H9 (cell line): ENCODE measurements around the gene MRC2. TPM values are rescaled to one million over a fixed set of nuclear protein-coding genes. Genes with fewer than 3 reads are reported as not detected.
"Not testable (repeated sequence)": the region's sequence is repeated elsewhere in the genome, so short reads cannot be mapped to it uniquely, and the experiment has no call there.

Experiments
- DNase-seq: peaks from one replicate; pipeline ENCODE4 v3.0.0-alpha.2; 2017
- H2AFZ ChIP-seq: one replicate; pipeline ENCODE4 v1.6.1; 2013; ENCODE audit warnings: mild to moderate bottlenecking, low read length, control low read depth, moderate library complexity
- H2AK5ac ChIP-seq: 2 replicates; pipeline ENCODE4 v1.6.1; 2013; ENCODE audit warnings: low read length, control low read depth, mixed read lengths; ENCODE audit not compliant: insufficient read length
- H2BK120ac ChIP-seq: one replicate; pipeline ENCODE4 v1.6.1; 2013; ENCODE audit warnings: low read depth, mild to moderate bottlenecking, low read length, control low read depth, inconsistent platforms; ENCODE audit not compliant: poor library complexity, severe bottlenecking
- H2BK12ac ChIP-seq: 2 replicates; pipeline ENCODE4 v1.6.1; 2013; ENCODE audit warnings: low read length, control low read depth, mixed read lengths, low read depth; ENCODE audit not compliant: insufficient read length
- H2BK15ac ChIP-seq: 2 replicates; pipeline ENCODE4 v1.6.1; 2013; ENCODE audit warnings: low read depth, low read length, control low read depth
- H2BK20ac ChIP-seq: one replicate; pipeline ENCODE4 v1.6.1; 2013; ENCODE audit warnings: low read depth, mild to moderate bottlenecking, low read length, control low read depth, inconsistent platforms; ENCODE audit not compliant: poor library complexity, severe bottlenecking
- H2BK5ac ChIP-seq: 2 replicates; pipeline ENCODE4 v1.6.1; 2013; ENCODE audit warnings: low read length, control low read depth, mixed read lengths; ENCODE audit not compliant: insufficient read length
- H3K14ac ChIP-seq: 2 replicates; pipeline ENCODE4 v1.6.1; 2013; ENCODE audit warnings: low read length, control low read depth; ENCODE audit not compliant: insufficient read depth
- H3K18ac ChIP-seq: 2 replicates; pipeline ENCODE4 v1.6.1; 2013; ENCODE audit warnings: low read depth, mild to moderate bottlenecking, mixed read lengths, low read length, control low read depth; ENCODE audit not compliant: insufficient read length
- H3K23ac ChIP-seq: 2 replicates; pipeline ENCODE4 v1.6.1; 2013; ENCODE audit warnings: low read length, control low read depth, mixed read lengths, low read depth; ENCODE audit not compliant: insufficient read length
- H3K23me2 ChIP-seq: 2 replicates; pipeline ENCODE4 v1.6.1; 2013; ENCODE audit warnings: low read depth, mild to moderate bottlenecking, mixed read lengths, low read length, control low read depth; ENCODE audit not compliant: insufficient read length, poor library complexity, severe bottlenecking
- H3K27ac ChIP-seq: 2 replicates; pipeline ENCODE4 v1.5.1; 2013; ENCODE audit warnings: low read length, control low read depth, mixed read lengths, low read depth; ENCODE audit not compliant: insufficient read length
- H3K27me3 ChIP-seq: 2 replicates; pipeline ENCODE4 v1.6.1; 2013; ENCODE audit warnings: low read length, control low read depth, inconsistent platforms; ENCODE audit not compliant: insufficient read depth
- H3K4ac ChIP-seq: 2 replicates; pipeline ENCODE4 v1.6.1; 2013; ENCODE audit warnings: low read depth, mild to moderate bottlenecking, control low read depth, inconsistent platforms, low read length, moderate library complexity
- H3K4me1 ChIP-seq: 2 replicates; pipeline ENCODE4 v1.6.1; 2013; ENCODE audit warnings: low read length, control low read depth, inconsistent platforms; ENCODE audit not compliant: insufficient read depth
- H3K4me2 ChIP-seq: 2 replicates; pipeline ENCODE4 v1.6.1; 2013; ENCODE audit warnings: low read length, control low read depth, mixed read lengths; ENCODE audit not compliant: insufficient read length, insufficient read depth
- H3K56ac ChIP-seq: 2 replicates; pipeline ENCODE4 v1.6.1; 2013; ENCODE audit warnings: low read depth, mild to moderate bottlenecking, mixed read lengths, low read length, control low read depth; ENCODE audit not compliant: insufficient read length
- H3K79me1 ChIP-seq: 2 replicates; pipeline ENCODE4 v1.6.1; 2013; ENCODE audit warnings: low read depth, mild to moderate bottlenecking, moderate library complexity, low read length, control low read depth, inconsistent platforms; ENCODE audit not compliant: insufficient read depth, poor library complexity, severe bottlenecking
- H3K79me2 ChIP-seq: 2 replicates; pipeline ENCODE4 v1.6.1; 2013; ENCODE audit warnings: low read length, control low read depth, inconsistent platforms; ENCODE audit not compliant: insufficient read depth
- H3K9ac ChIP-seq: 2 replicates; pipeline ENCODE4 v1.6.1; 2013; ENCODE audit warnings: low read length, control low read depth, mixed read lengths; ENCODE audit not compliant: insufficient read length; ENCODE audit errors: extremely low read depth
- H3K9me3 ChIP-seq: one replicate; pipeline ENCODE4 v1.6.1; 2013; ENCODE audit warnings: low read depth, low read length, inconsistent platforms; ENCODE audit not compliant: control insufficient read depth
- H3T11ph ChIP-seq: one replicate; pipeline ENCODE4 v1.6.1; 2013; ENCODE audit warnings: mild to moderate bottlenecking, low read length, control low read depth, inconsistent platforms
- H4K20me1 ChIP-seq: one replicate; pipeline ENCODE4 v1.6.1; 2013; ENCODE audit not compliant: control insufficient read depth, insufficient read length, insufficient read depth
- H4K5ac ChIP-seq: 2 replicates; pipeline ENCODE4 v1.6.1; 2013; ENCODE audit warnings: low read depth, mild to moderate bottlenecking, mixed read lengths, low read length, control low read depth; ENCODE audit not compliant: insufficient read length
- H4K8ac ChIP-seq: replicated peaks from 2 replicates; pipeline ENCODE4 v1.6.1; 2013; ENCODE audit warnings: low read length, control low read depth, mixed read lengths, low read depth; ENCODE audit not compliant: insufficient read length
- H4K91ac ChIP-seq: 2 replicates; pipeline ENCODE4 v1.6.1; 2013; ENCODE audit warnings: low read depth, mild to moderate bottlenecking, moderate library complexity, mixed read lengths, low read length, control low read depth; ENCODE audit not compliant: insufficient read length
- H3K27ac Mint-ChIP-seq, 3 experiments: 2 replicates in 2 of 3; 3 replicates in 1 of 3; pipeline ENCODE4 v1.8.0; 2020 to 2021; ENCODE audit warnings: mixed read lengths in 3 of 3, mild to moderate bottlenecking in 1 of 3, moderate library complexity in 1 of 3
- H3K27me3 Mint-ChIP-seq: 2 replicates; pipeline ENCODE4 v1.8.0; 2021; ENCODE audit warnings: low read depth, mild to moderate bottlenecking, moderate library complexity, mixed read lengths
- H3K36me3 Mint-ChIP-seq, 3 experiments: 2 replicates in 2 of 3; 3 replicates in 1 of 3; pipeline ENCODE4 v1.8.0; 2020 to 2021; ENCODE audit warnings: low read depth in 3 of 3, mixed read lengths in 3 of 3; ENCODE audit not compliant: insufficient read depth in 1 of 3
- H3K4me1 Mint-ChIP-seq, 2 experiments: 2 replicates each; pipeline ENCODE4 v1.8.0; 2020; ENCODE audit warnings: mixed read lengths in 2 of 2
- H3K4me3 Mint-ChIP-seq, 2 experiments: 2 replicates in 1 of 2; 3 replicates in 1 of 2; pipeline ENCODE4 v1.8.0; 2020 to 2021; ENCODE audit warnings: mild to moderate bottlenecking in 2 of 2, mixed read lengths in 2 of 2, moderate library complexity in 1 of 2
- H3K9me3 Mint-ChIP-seq, 2 experiments: 2 replicates in 1 of 2; 3 replicates in 1 of 2; pipeline ENCODE4 v1.8.0; 2020; ENCODE audit warnings: mild to moderate bottlenecking in 2 of 2, mixed read lengths in 2 of 2, moderate library complexity in 1 of 2
- WGBS: extraction: QIAGEN DNeasy Blood & Tissue Kit; methylation state at CpG from one replicate; pipeline ENCODE4 v1.1.7; 2013; ENCODE audit warnings: missing lambda C conversion rate, low lambda C conversion rate, mixed read lengths; ENCODE audit not compliant: insufficient read length; ENCODE audit errors: extremely low coverage; 5-methylcytosine and 5-hydroxymethylcytosine counted together
- total RNA-seq: library from RNA; stranded (reverse); gene quantifications from 2 replicates; pipeline ENCODE4 v1.2.1, GENCODE V29; 2021

Gene MRC2
- total RNA-seq, 1 experiment from 2014 or later = 18.7 TPM

DNA sequence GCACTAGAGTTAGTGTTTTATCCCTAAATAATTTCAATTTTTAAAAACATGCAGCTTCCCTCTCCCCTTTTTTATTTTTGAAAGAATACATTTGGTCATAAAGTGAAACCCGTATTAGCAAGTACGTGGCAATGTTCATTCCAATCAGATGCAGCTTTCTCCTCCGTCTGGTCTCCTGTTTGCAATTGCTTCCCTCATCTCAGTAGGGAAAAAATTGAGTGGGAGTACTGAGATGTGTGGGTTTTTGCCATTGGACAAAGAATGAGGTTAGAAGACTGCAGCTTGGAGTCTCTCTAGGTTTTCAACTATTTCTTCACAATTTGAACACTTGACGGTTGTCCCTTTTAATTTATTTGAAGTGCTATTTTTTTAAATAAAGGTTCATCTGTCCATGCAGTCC lies 14.4 kb upstream of the MRC2 start:
- not testable (repeated sequence) for H3K27ac Mint-ChIP-seq, H3K4ac ChIP-seq, H4K5ac ChIP-seq, H2AK5ac ChIP-seq, H3K23ac ChIP-seq, H2BK15ac ChIP-seq, H3K14ac ChIP-seq, H3K79me2 ChIP-seq, H4K20me1 ChIP-seq, H2AFZ ChIP-seq, H3K18ac ChIP-seq, H3K9me3 ChIP-seq, H3K4me1 ChIP-seq, H2BK5ac ChIP-seq, H2BK12ac ChIP-seq, H3K79me1 ChIP-seq, DNase-seq, H4K8ac ChIP-seq, H3K56ac ChIP-seq, H3K23me2 ChIP-seq, H3K9me3 Mint-ChIP-seq, H2BK20ac ChIP-seq, H3K27ac ChIP-seq, H3K4me2 ChIP-seq, H4K91ac ChIP-seq, H3T11ph ChIP-seq, H3K9ac ChIP-seq, H2BK120ac ChIP-seq, H3K27me3 Mint-ChIP-seq, H3K27me3 ChIP-seq, H3K4me3 Mint-ChIP-seq
- peaks cover 12 to 66% (median 56%) of the 10 kb centered on the region in 3 experiments for H3K36me3 Mint-ChIP-seq
- H3K4me1 Mint-ChIP-seq = peaks cover 14 to 18% of the 10 kb centered on the region in 2 experiments
- no CpG with 5 or more reads among the region's 4 CpGs for WGBS
